Vagina (tissue), 2 donors: ENCODE measurements around the gene ACOX3. TPM values are rescaled to one million over a fixed set of nuclear protein-coding genes. Genes with fewer than 3 reads are reported as not detected.

Experiments used
- DNase-seq, 2 donors: peaks; one replicate each; pipeline ENCODE4 v3.0.0-alpha.2; 2017; ENCODE audit errors: extremely low spot score in 2 of 2
- H3K27ac ChIP-seq: fragments of 200-600 bp; sonication (generic); one replicate; pipeline ENCODE4 v1.5.1; 2019
- H3K27me3 ChIP-seq: fragments of 200-600 bp; sonication (generic); one replicate; pipeline ENCODE4 v1.5.1; 2019
- H3K36me3 ChIP-seq, 2 donors: fragments of 200-600 bp; sonication (generic); one replicate each; pipeline ENCODE4 v1.5.1; 2017 to 2019
- H3K4me1 ChIP-seq: fragments of 200-600 bp; sonication (generic); one replicate; pipeline ENCODE4 v1.5.1; 2019
- H3K4me3 ChIP-seq, 2 donors: fragments of 200-600 bp; sonication (generic); 1 replicate in 1 of 2; 2 replicates in 1 of 2; pipeline ENCODE4 v1.5.1; 2016 to 2019
- H3K9me3 ChIP-seq: fragments of 200-600 bp; sonication (generic); one replicate; pipeline ENCODE4 v1.5.1; 2019
- CTCF ChIP-seq, 3 experiments: fragments of 450-650 bp in 2 of 3; fragments of 200-600 bp in 1 of 3; sonication (generic) in 1 of 3; IDR thresholded peaks; one replicate each; pipeline ENCODE4 v1.5.1; 2017 to 2019; ENCODE audit warnings: antibody characterized with exemption in 3 of 3, mild to moderate bottlenecking in 2 of 3, moderate library complexity in 2 of 3
- POLR2A ChIP-seq, 2 donors: fragments of 450-650 bp; IDR thresholded peaks; one replicate each; pipeline ENCODE4 v1.6.1; 2017; ENCODE audit warnings: antibody characterized with exemption in 2 of 2, mild to moderate bottlenecking in 2 of 2, moderate library complexity in 2 of 2
- POLR2AphosphoS5 ChIP-seq, 2 donors: sonication (generic); formaldehyde crosslinking; IDR thresholded peaks; one replicate each; pipeline ENCODE4 v1.9.0; 2017; ENCODE audit warnings: antibody characterized with exemption in 2 of 2, mild to moderate bottlenecking in 2 of 2, low read depth in 1 of 2; ENCODE audit not compliant: insufficient read depth in 1 of 2
- intact Hi-C: fragments of 100-400 bp; cut with DNase I; formaldehyde crosslinking; loops from one replicate; pipeline ENCODE4 v1.15.1; 2023
- total RNA-seq: library from RNA; depleted of rRNA; stranded (reverse); fragments of >200 nt; gene quantifications from one replicate; pipeline ENCODE4 v1.2.3, GENCODE V29; 2016

ACOX3 gene
- total RNA-seq, 1 donor from 2014 or later: 46.9 TPM

GRCh38 chr4:8419222-8420041 is 21.1 kb downstream of the ACOX3 start:
- no peak for DNase-seq
- TF ChIP-seq POLR2A (IDR thresholded peaks at IDR 0.05): no peak
- TF ChIP-seq POLR2AphosphoS5 (IDR thresholded peaks at IDR 0.05; ENCODE audit: insufficient read depth in 1 of 2, low read depth in 1 of 2): no peak
- TF ChIP-seq CTCF (IDR thresholded peaks at IDR 0.05): no peak
- no peaks in the 10 kb centered on the region for H3K27me3 ChIP-seq
- no peak overlapping the region for H3K4me3 ChIP-seq
- no peak overlapping the region for H3K27ac ChIP-seq
- H3K36me3 ChIP-seq: peaks cover 0 to 25% of the 10 kb centered on the region in 2 donors
- peaks cover 9% of the 10 kb centered on the region for H3K4me1 ChIP-seq
- intact Hi-C loops: no loop called here
- H3K9me3 ChIP-seq: no peaks in the 10 kb centered on the region

GRCh38 chr4:8417071-8417614 is 23.4 kb downstream of the ACOX3 start:
- Histone ChIP-seq H3K27ac (no peak overlapping the region), H3K27me3 (no peaks in the 10 kb centered on the region), H3K4me1 (peaks cover 9% of the 10 kb centered on the region), H3K36me3 (peaks cover 0 to 36% of the 10 kb centered on the region in 2 donors), H3K9me3 (no peaks in the 10 kb centered on the region), H3K4me3 (no peak overlapping the region)
- TF ChIP-seq POLR2A (IDR thresholded peaks at IDR 0.05) (no peak), POLR2AphosphoS5 (IDR thresholded peaks at IDR 0.05; ENCODE audit: insufficient read depth in 1 of 2, low read depth in 1 of 2) (no peak), CTCF (IDR thresholded peaks at IDR 0.05) (no peak)
- DNase-seq: no peak
- intact Hi-C loops: no loop called here

- Histone ChIP-seq H3K4me3 (no peak overlapping the region), H3K9me3 (no peaks in the 10 kb centered on the region), H3K27me3 (no peaks in the 10 kb centered on the region), H3K27ac (no peak overlapping the region), H3K36me3 (peaks cover 0 to 42% of the 10 kb centered on the region in 2 donors), H3K4me1 (peaks cover 10% of the 10 kb centered on the region)
- no peak for DNase-seq
- no peak for TF ChIP-seq POLR2A (IDR thresholded peaks at IDR 0.05)
- no peak for TF ChIP-seq CTCF (IDR thresholded peaks at IDR 0.05)
- TF ChIP-seq POLR2AphosphoS5 (IDR thresholded peaks at IDR 0.05; ENCODE audit: insufficient read depth in 1 of 2, low read depth in 1 of 2): no peak
- intact Hi-C loops: no loop called here
Measured at GRCh38 chr4:8414377-8414776, 26.1 kb downstream of the ACOX3 start.

- TF ChIP-seq CTCF (IDR thresholded peaks at IDR 0.05) (no peak), POLR2A (IDR thresholded peaks at IDR 0.05) (no peak), POLR2AphosphoS5 (IDR thresholded peaks at IDR 0.05; ENCODE audit: insufficient read depth in 1 of 2, low read depth in 1 of 2) (no peak)
- Histone ChIP-seq H3K4me1 (peaks cover 9% of the 10 kb centered on the region), H3K27ac (no peak overlapping the region), H3K4me3 (no peak overlapping the region), H3K36me3 (peaks cover 0 to 46% of the 10 kb centered on the region in 2 donors), H3K27me3 (no peaks in the 10 kb centered on the region), H3K9me3 (no peaks in the 10 kb centered on the region)
- DNase-seq: no peak
- intact Hi-C loops: no loop called here
Measured at GRCh38 chr4:8412288-8412687, 28.2 kb downstream of the ACOX3 start.
